Measurements from ENCODE around the gene CFL1. TPM values are rescaled to one million over a fixed set of nuclear protein-coding genes. Genes with fewer than 3 reads are reported as not detected.

Gene CFL1
- total RNA-seq, 1 experiment from 2014 or later = 1,911 TPM

DNA sequence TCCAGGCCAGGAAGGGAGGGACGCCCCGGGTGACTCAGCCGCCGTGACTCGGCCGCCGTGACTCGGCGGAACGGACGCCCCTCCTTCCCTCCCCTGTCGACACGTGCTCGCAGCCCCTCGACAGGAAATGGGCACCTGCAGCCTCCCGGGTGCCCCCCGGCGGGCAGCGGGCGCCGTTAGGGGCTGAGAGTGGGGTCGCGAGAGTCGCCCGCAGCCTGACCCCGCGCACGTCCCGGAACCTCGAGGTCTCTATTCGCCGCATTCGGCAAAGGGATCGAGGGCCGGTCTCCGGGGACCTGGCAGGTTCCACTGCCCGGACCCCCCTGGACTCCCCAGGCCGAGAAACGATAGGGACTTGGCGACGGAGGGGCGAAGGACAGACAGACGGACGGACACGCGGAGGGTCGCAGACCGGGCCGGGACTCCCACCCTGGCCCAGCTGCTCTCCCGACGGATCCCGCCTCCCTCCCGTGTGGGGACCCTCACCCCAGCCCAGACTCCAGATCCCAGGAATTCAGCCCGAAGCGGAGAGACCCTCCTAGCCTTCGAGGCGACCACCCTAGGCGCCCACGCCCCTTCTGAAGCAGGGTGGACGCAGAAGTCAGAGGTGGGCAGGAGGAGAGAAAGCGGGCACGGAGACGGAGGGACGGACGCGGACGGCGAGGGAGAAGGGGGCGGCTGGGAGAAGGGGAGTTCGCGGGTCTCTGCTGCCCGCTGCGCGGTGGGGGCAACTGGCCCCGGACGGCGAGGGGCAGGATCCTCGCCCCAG lies 41.6 kb upstream of the CFL1 start:
- H3K27me3 ChIP-seq (ENCODE audit: control insufficient read depth, insufficient read depth, low read length) = no peaks in the 10 kb centered on the region
- TF ChIP-seq POLR2AphosphoS5 (IDR thresholded peaks at IDR 0.05; ENCODE audit: low read depth, low read length) = peak; percentile 65
- TF ChIP-seq, protein P1, sequence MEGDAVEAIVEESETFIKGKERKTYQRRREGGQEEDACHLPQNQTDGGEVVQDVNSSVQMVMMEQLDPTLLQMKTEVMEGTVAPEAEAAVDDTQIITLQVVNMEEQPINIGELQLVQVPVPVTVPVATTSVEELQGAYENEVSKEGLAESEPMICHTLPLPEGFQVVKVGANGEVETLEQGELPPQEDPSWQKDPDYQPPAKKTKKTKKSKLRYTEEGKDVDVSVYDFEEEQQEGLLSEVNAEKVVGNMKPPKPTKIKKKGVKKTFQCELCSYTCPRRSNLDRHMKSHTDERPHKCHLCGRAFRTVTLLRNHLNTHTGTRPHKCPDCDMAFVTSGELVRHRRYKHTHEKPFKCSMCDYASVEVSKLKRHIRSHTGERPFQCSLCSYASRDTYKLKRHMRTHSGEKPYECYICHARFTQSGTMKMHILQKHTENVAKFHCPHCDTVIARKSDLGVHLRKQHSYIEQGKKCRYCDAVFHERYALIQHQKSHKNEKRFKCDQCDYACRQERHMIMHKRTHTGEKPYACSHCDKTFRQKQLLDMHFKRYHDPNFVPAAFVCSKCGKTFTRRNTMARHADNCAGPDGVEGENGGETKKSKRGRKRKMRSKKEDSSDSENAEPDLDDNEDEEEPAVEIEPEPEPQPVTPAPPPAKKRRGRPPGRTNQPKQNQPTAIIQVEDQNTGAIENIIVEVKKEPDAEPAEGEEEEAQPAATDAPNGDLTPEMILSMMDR (IDR thresholded peaks at IDR 0.05) = no peak
- no peak for TF ChIP-seq TCF7L2 (IDR thresholded peaks at IDR 0.05; ENCODE audit: low read depth, low read length)
- no peak for TF ChIP-seq SIN3A (IDR thresholded peaks at IDR 0.05; ENCODE audit: borderline replicate concordance, insufficient read depth, low read depth, low read length)
- peak; percentile 19 for ATAC-seq
- no peaks in the 10 kb centered on the region; the same call in 1 of the 2 replicates for H3K36me3 ChIP-seq (ENCODE audit: control insufficient read depth, insufficient read depth, low read length)
- intact Hi-C loops (cut with micrococcal nuclease; ENCODE audit: unreplicated experiment) (no loop called here), in situ Hi-C loops (cut with HindIII; ENCODE audit: low pct_unique_long_range_greater_than_20kb, low sequenced_read_pairs) (no loop called here)
- ChIA-PET POLR2A (interaction anchor here (0.5 to 3.2 kb wide), 7 partner anchors 9 to 125 kb away, joined by 3 to 20 read pairs (median 7); partner anchors contain the start of gene CCDC85B), CTCF (interaction anchor here (0.7 kb wide), 1 partner anchor 15 kb away, joined by 10 read pairs; no protein-coding TSS in a partner anchor)
- H3K4me3 ChIP-seq (ENCODE audit: low read depth in 2 of 2, low read length in 2 of 2) = peak overlapping the region; percentile 82 to 89
- H3K4me1 ChIP-seq (ENCODE audit: control insufficient read depth, insufficient read depth, low read length) = peaks cover 65% of the 10 kb centered on the region
- H3K27ac ChIP-seq (ENCODE audit: low read length) = peak overlapping the region; percentile 87
- BruUV-seq (replicated peaks) = no TSS peak
- no peak for DNase-seq (ENCODE audit: low read depth, low spot score)
- no peaks in the 10 kb centered on the region for H3K9me3 ChIP-seq (ENCODE audit: control insufficient read depth, insufficient read depth, low read depth, low read length)

GRCh38 chr11:65898656-65899355 lies 40.8 kb upstream of the CFL1 start:
- CTCF ChIA-PET = interaction anchor here (0.7 kb wide), 1 partner anchor 16 kb away, joined by 10 read pairs; no protein-coding TSS in a partner anchor
- DNase-seq (ENCODE audit: low read depth, low spot score) = no peak
- TSS peak; percentile 66 for BruUV-seq (replicated peaks)
- peak overlapping the region; percentile 87 for H3K27ac ChIP-seq (ENCODE audit: low read length)
- in situ Hi-C loops (cut with HindIII; ENCODE audit: low pct_unique_long_range_greater_than_20kb, low sequenced_read_pairs) (no loop called here), intact Hi-C loops (cut with micrococcal nuclease; ENCODE audit: unreplicated experiment) (no loop called here)
- no peak for ATAC-seq
- H3K9me3 ChIP-seq (ENCODE audit: control insufficient read depth, insufficient read depth, low read depth, low read length) = no peaks in the 10 kb centered on the region
- POLR2A ChIA-PET = interaction anchor here (0.5 to 4.4 kb wide), 12 partner anchors 8 to 1059 kb away, joined by 3 to 37 read pairs (median 6); partner anchors contain the start of genes CCDC85B and FIBP
- no peaks in the 10 kb centered on the region; the same call in 1 of the 2 replicates for H3K36me3 ChIP-seq (ENCODE audit: control insufficient read depth, insufficient read depth, low read length)
- no peaks in the 10 kb centered on the region for H3K27me3 ChIP-seq (ENCODE audit: control insufficient read depth, insufficient read depth, low read length)
- peaks cover 66% of the 10 kb centered on the region for H3K4me1 ChIP-seq (ENCODE audit: control insufficient read depth, insufficient read depth, low read length)
- TF ChIP-seq, protein P1 (IDR thresholded peaks at IDR 0.05) = no peak
- TF ChIP-seq, protein P2, sequence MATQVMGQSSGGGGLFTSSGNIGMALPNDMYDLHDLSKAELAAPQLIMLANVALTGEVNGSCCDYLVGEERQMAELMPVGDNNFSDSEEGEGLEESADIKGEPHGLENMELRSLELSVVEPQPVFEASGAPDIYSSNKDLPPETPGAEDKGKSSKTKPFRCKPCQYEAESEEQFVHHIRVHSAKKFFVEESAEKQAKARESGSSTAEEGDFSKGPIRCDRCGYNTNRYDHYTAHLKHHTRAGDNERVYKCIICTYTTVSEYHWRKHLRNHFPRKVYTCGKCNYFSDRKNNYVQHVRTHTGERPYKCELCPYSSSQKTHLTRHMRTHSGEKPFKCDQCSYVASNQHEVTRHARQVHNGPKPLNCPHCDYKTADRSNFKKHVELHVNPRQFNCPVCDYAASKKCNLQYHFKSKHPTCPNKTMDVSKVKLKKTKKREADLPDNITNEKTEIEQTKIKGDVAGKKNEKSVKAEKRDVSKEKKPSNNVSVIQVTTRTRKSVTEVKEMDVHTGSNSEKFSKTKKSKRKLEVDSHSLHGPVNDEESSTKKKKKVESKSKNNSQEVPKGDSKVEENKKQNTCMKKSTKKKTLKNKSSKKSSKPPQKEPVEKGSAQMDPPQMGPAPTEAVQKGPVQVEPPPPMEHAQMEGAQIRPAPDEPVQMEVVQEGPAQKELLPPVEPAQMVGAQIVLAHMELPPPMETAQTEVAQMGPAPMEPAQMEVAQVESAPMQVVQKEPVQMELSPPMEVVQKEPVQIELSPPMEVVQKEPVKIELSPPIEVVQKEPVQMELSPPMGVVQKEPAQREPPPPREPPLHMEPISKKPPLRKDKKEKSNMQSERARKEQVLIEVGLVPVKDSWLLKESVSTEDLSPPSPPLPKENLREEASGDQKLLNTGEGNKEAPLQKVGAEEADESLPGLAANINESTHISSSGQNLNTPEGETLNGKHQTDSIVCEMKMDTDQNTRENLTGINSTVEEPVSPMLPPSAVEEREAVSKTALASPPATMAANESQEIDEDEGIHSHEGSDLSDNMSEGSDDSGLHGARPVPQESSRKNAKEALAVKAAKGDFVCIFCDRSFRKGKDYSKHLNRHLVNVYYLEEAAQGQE (IDR thresholded peaks at IDR 0.05; ENCODE audit: insufficient read depth in 1 of 2, low read depth in 2 of 2, low read length in 1 of 2) = 0 out of 4 replicates have a peak, but pooled peaks of 1 of the 2 experiments have one; percentile 32
- TF ChIP-seq SIN3A (IDR thresholded peaks at IDR 0.05; ENCODE audit: borderline replicate concordance, insufficient read depth, low read depth, low read length) = peak; percentile 85; the same call in 1 of the 2 replicates
- peak overlapping the region; percentile 82 to 89 for H3K4me3 ChIP-seq (ENCODE audit: low read depth in 2 of 2, low read length in 2 of 2)

Measured in Panc1 (cell line).